Panc1 (cell line): ENCODE data around the gene COMMD1.

Experiments used
- CTCF ChIP-seq: fragments of 450-650 bp; IDR thresholded peaks from 2 replicates; pipeline ENCODE4 v1.5.1; 2017; ENCODE audit warnings: mild to moderate bottlenecking
- POLR2AphosphoS5 ChIP-seq: IDR thresholded peaks from 2 replicates; pipeline ENCODE4 v1.6.1; 2012; ENCODE audit warnings: mild to moderate bottlenecking, low read depth, low read length, moderate library complexity
- REST ChIP-seq, 2 experiments: IDR thresholded peaks; 2 replicates each; pipeline ENCODE4 v1.6.1; 2011 to 2012; ENCODE audit warnings: low read depth in 2 of 2, control low read depth in 1 of 2, low read length in 1 of 2, mild to moderate bottlenecking in 1 of 2, moderate library complexity in 1 of 2; ENCODE audit not compliant: insufficient read depth in 1 of 2

- no peak for TF ChIP-seq CTCF
- no peak for TF ChIP-seq REST (IDR thresholded peaks at IDR 0.05; ENCODE audit: insufficient read depth in 1 of 2, low read depth in 2 of 2, low read length in 1 of 2)
- no peak for TF ChIP-seq POLR2AphosphoS5
Measured at GRCh38 chr2:62177392-62178049, 272.0 kb downstream of the COMMD1 start.
